ENCODE results near the gene IL32. TPM values are rescaled to one million over a fixed set of nuclear protein-coding genes. Genes with fewer than 3 reads are reported as not detected.

IL32 gene
- total and polyA plus RNA-seq, 2 of the 4 experiments (the other 2 are of a cell fraction) = 25.6 to 95.7 TPM

DNA sequence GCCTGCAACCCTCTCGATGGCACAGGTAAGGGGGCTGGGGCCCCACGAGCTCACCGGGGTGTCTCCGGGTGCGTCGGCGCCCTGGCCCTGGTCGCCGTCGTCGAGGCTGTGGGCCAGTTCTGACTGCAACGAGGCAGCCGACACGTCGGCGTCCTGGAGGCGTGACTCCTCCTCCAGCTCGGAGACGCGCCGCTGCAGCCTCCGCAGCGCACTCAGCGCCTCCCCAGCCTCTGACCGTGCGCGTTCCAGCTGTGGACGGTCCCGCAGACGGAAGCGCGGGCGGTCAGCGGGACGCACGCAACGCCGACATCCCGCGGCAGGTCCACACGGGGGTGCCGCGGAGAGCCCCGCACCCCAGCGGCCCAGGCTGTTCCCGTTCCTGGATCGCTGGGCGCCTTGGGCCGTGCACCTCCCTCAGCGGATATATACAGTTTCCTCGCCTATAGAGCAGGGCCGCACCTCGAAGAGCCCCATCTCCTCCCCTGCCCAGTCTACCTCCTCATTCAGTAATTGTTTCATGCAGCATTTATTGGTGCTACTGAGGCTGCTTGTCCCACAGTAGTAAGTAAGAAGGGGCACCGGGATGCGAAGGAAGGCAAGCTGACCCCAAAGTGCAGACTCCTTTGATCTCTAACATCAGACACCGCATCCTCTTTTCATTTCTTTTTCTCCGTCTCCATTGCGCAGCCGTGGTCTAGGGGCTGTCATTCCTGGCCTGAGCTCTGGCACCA lies 35.8 kb upstream of the IL32 start:
- intact Hi-C loops (cut with micrococcal nuclease) = no loop called here

More for the DNA sequence above, 35.8 kb upstream of the IL32 start:
- Histone ChIP-seq H3K9me3 (ENCODE audit: control insufficient read depth, insufficient read depth, low read length) (no peaks in the 10 kb centered on the region), H3K27ac (ENCODE audit: insufficient read depth, low read length) (no peak overlapping the region), H3K18ac (ENCODE audit: low read depth, low read length) (no peak overlapping the region), H3K56ac (ENCODE audit: extremely low read depth, insufficient read depth, low read length) (no peak overlapping the region), H2BK15ac (ENCODE audit: low read depth, low read length) (no peak overlapping the region; the same call in 2 of the 3 replicates), H2AK5ac (ENCODE audit: low read depth, low read length) (no peak overlapping the region), H2AK9ac (replicated peaks; ENCODE audit: low read depth, low read length, poor library complexity) (peak overlapping the region; percentile 79), H4K5ac (ENCODE audit: low read depth, low read length) (no peak overlapping the region), H4K20me1 (ENCODE audit: insufficient read depth, low read length) (peaks cover 7% of the 10 kb centered on the region; the same call in 1 of the 2 replicates), H3K14ac (replicated peaks; ENCODE audit: low read depth, low read length) (no peak overlapping the region), H3K23ac (ENCODE audit: low read depth, low read length) (no peak overlapping the region), H2BK5ac (ENCODE audit: low read depth, low read length, poor library complexity, severe bottlenecking) (no peak overlapping the region), H3K4me3 (ENCODE audit: insufficient read depth, low read depth, low read length) (no peak overlapping the region), H3K9ac (ENCODE audit: low read depth, low read length) (no peak overlapping the region), H4K91ac (ENCODE audit: insufficient read depth, low read depth, low read length) (no peak overlapping the region; the same call in 1 of the 2 replicates), H3K79me1 (ENCODE audit: low read depth in 1 of 2, low read length in 2 of 2) (no peaks in the 10 kb centered on the region), H2BK120ac (ENCODE audit: low read depth, low read length) (no peak overlapping the region), H2BK20ac (ENCODE audit: low read depth, low read length) (no peak overlapping the region), H3K36me3 (ENCODE audit: control insufficient read depth, insufficient read depth, low read length) (peaks cover 11% of the 10 kb centered on the region; the same call in 1 of the 2 replicates), H3K4me1 (ENCODE audit: control insufficient read depth, insufficient read depth, low read length) (no peaks in the 10 kb centered on the region), H3K9me1 (ENCODE audit: insufficient read depth, low read length) (no peaks in the 10 kb centered on the region), H3K27me3 (ENCODE audit: control insufficient read depth, insufficient read depth, low read length) (peaks cover 34% of the 10 kb centered on the region), H3K4me2 (ENCODE audit: low read depth, low read length) (no peak overlapping the region), H3K4ac (ENCODE audit: low read depth, low read length) (peak overlapping the region; percentile 57; the same call in 1 of the 2 replicates), H2AFZ (replicated peaks; ENCODE audit: low read length, poor library complexity) (peak overlapping the region; percentile 81), H4K8ac (ENCODE audit: low read depth in 2 of 2, low read length in 2 of 2) (no peak overlapping the region; a peak in 1 of 4 replicates)
- ATAC-seq (ENCODE audit: low read depth) (peak; percentile 33), DNase-seq (peak; percentile 31)
- CTCF ChIA-PET = interaction anchor here (0.7 to 1.5 kb wide), 3 partner anchors 16 to 99 kb away, joined by 3 to 4 read pairs (median 3); no protein-coding TSS in a partner anchor
- BruUV-seq (replicated peaks) = no TSS peak
- WGBS, 2 experiments (ENCODE audit: extremely low coverage in 2 of 2, insufficient read length in 1 of 2) = 15% methylated on average over 48 of the region's 59 CpGs; no CpG with 5 or more reads in 1 of the 2 experiments
- TF ChIP-seq FOS (IDR thresholded peaks at IDR 0.05; ENCODE audit: low read depth, low read length) (no peak), RAD21 (IDR thresholded peaks at IDR 0.05; ENCODE audit: low read length) (no peak), POLR2A (IDR thresholded peaks at IDR 0.05; ENCODE audit: low read depth, low read length) (no peak; the same call in 1 of the 2 replicates), NFE2L2 (IDR thresholded peaks at IDR 0.05; ENCODE audit: low read depth, low read length) (no peak), RCOR1 (IDR thresholded peaks at IDR 0.05; ENCODE audit: insufficient replicate concordance, low read length) (no peak), CHD1 (IDR thresholded peaks at IDR 0.05; ENCODE audit: low read depth, low read length) (no peak), MXI1 (IDR thresholded peaks at IDR 0.05; ENCODE audit: borderline replicate concordance, low read depth, low read length) (no peak), BHLHE40 (IDR thresholded peaks at IDR 0.05; ENCODE audit: low read depth, low read length) (no peak), RFX5 (IDR thresholded peaks at IDR 0.05; ENCODE audit: low read depth, low read length) (no peak), CTCF (conservative IDR thresholded peaks at IDR 0.05; ENCODE audit: low read depth, low read length) (no peak), MAZ (IDR thresholded peaks at IDR 0.05; ENCODE audit: borderline replicate concordance, low read depth, low read length) (no peak), SMC3 (IDR thresholded peaks at IDR 0.05; ENCODE audit: low read depth, low read length) (no peak)
- in situ Hi-C loops (cut with MboI; ENCODE audit: low sequenced_read_pairs) = no loop called here
- POLR2A ChIA-PET (ENCODE audit: unreplicated experiment) = no interaction called here
- dilution Hi-C loops (cut with HindIII; ENCODE audit: low sequenced_read_pairs, unreplicated experiment) = no loop called here

Measured in IMR-90 (cell line).